Osteoblast (primary cell): ENCODE data around the gene ABCC3. TPM values are rescaled to one million over a fixed set of nuclear protein-coding genes. Genes with fewer than 3 reads are reported as not detected.

Experiments used
- DNase-seq: peaks from one replicate; pipeline ENCODE4 v3.0.0; 2011; ENCODE audit warnings: low spot score, mixed read lengths; ENCODE audit not compliant: insufficient read length; ENCODE audit errors: missing footprints
- H2AFZ ChIP-seq: 2 replicates; pipeline ENCODE4 v1.6.0; 2011; ENCODE audit warnings: mild to moderate bottlenecking, low read length
- H3K27ac ChIP-seq: 2 replicates; pipeline ENCODE4 v1.5.1; 2011; ENCODE audit warnings: mild to moderate bottlenecking, low read depth, low read length, moderate library complexity
- H3K27me3 ChIP-seq: 2 replicates; pipeline ENCODE4 v1.6.0; 2012; ENCODE audit warnings: mild to moderate bottlenecking, control low read depth, inconsistent platforms, low read length, moderate library complexity; ENCODE audit not compliant: insufficient read depth
- H3K36me3 ChIP-seq: 2 replicates; pipeline ENCODE4 v1.5.1; 2011; ENCODE audit warnings: mild to moderate bottlenecking, low read length, control low read depth, moderate library complexity; ENCODE audit not compliant: insufficient read depth
- H3K4me1 ChIP-seq: 2 replicates; pipeline ENCODE4 v1.5.1; 2011; ENCODE audit warnings: mild to moderate bottlenecking, low read length, control low read depth, moderate library complexity; ENCODE audit not compliant: insufficient read depth
- H3K4me2 ChIP-seq: 2 replicates; pipeline ENCODE4 v1.6.0; 2011; ENCODE audit warnings: mild to moderate bottlenecking, low read length; ENCODE audit not compliant: insufficient read depth
- H3K4me3 ChIP-seq: fragments of 200-600 bp; sonication (generic); 3 replicates; pipeline ENCODE4 v1.5.1; 2012; ENCODE audit warnings: mild to moderate bottlenecking, low read length, inconsistent platforms; ENCODE audit not compliant: insufficient read depth
- H3K79me2 ChIP-seq: 2 replicates; pipeline ENCODE4 v1.6.0; 2012; ENCODE audit warnings: mild to moderate bottlenecking, low read length, control low read depth, inconsistent platforms; ENCODE audit not compliant: insufficient read depth
- H3K9me3 ChIP-seq: 2 replicates; pipeline ENCODE4 v1.5.1; 2011; ENCODE audit warnings: low read depth, low read length, control low read depth
- H4K20me1 ChIP-seq: 2 replicates; pipeline ENCODE4 v1.6.0; 2012; ENCODE audit warnings: mild to moderate bottlenecking, low read length, control low read depth; ENCODE audit not compliant: insufficient read depth
- CTCF ChIP-seq: IDR thresholded peaks from 2 replicates; pipeline ENCODE4 v1.5.1; 2011; ENCODE audit warnings: mild to moderate bottlenecking, low read depth, low read length, moderate library complexity; ENCODE audit errors: extremely low read depth
- total RNA-seq: library from RNA; depleted of rRNA; stranded (reverse); fragments of >200 nt; gene quantifications from 2 replicates; pipeline ENCODE4 v1.2.3, GENCODE V29; 2012

Gene ABCC3
- total RNA-seq, 1 donor, result 28.6 TPM

- Histone ChIP-seq H3K4me3 (no peak overlapping the region), H3K27ac (no peak overlapping the region), H3K4me2 (no peak overlapping the region), H3K9me3 (no peaks in the 10 kb centered on the region), H3K36me3 (no peaks in the 10 kb centered on the region), H3K4me1 (peaks cover 15% of the 10 kb centered on the region), H4K20me1 (no peaks in the 10 kb centered on the region), H3K27me3 (no peaks in the 10 kb centered on the region), H3K79me2 (peaks cover 7% of the 10 kb centered on the region), H2AFZ (no peak overlapping the region)
- no peak for TF ChIP-seq CTCF
- DNase-seq, result no peak
Observed at GRCh38 chr17:50712641-50713040, 78.0 kb downstream of the ABCC3 start.

GRCh38 chr17:50715471-50715870 is 80.8 kb downstream of the ABCC3 start:
- Histone ChIP-seq H3K4me1 (peaks cover 4% of the 10 kb centered on the region), H3K4me2 (no peak overlapping the region), H3K4me3 (no peak overlapping the region), H4K20me1 (peaks cover 9% of the 10 kb centered on the region), H3K27ac (no peak overlapping the region), H3K36me3 (no peaks in the 10 kb centered on the region), H3K27me3 (no peaks in the 10 kb centered on the region), H3K79me2 (peaks cover 11% of the 10 kb centered on the region), H3K9me3 (no peaks in the 10 kb centered on the region), H2AFZ (no peak overlapping the region)
- no peak for DNase-seq
- no peak for TF ChIP-seq CTCF

GRCh38 chr17:50719144-50719923 is 84.7 kb downstream of the ABCC3 start, which contains the start of gene LUC7L3:
Gene LUC7L3, plus strand, starts transcription at chr17:50719603. Its CDS starts 130 bp downstream, at chr17:50719733.
- TF ChIP-seq CTCF, result no peak
- Histone ChIP-seq H3K79me2 (peaks cover 50% of the 10 kb centered on the region), H3K4me3 (peak within 1 kb of the TSS; percentile 80), H3K27ac (peak within 1 kb of the TSS; percentile 95), H3K27me3 (no peaks in the 10 kb centered on the region), H2AFZ (peak within 1 kb of the TSS; percentile 98), H3K9me3 (no peaks in the 10 kb centered on the region), H3K4me1 (peaks cover 35% of the 10 kb centered on the region), H4K20me1 (peaks cover 45% of the 10 kb centered on the region), H3K4me2 (peak within 1 kb of the TSS; percentile 92), H3K36me3 (no peaks in the 10 kb centered on the region)
- DNase-seq, result peak; percentile 99

GRCh38 chr17:50719924-50720794 is 85.5 kb downstream of the ABCC3 start:
- no peak overlapping the region for H2AFZ ChIP-seq
- no peak for TF ChIP-seq CTCF
- H3K9me3 ChIP-seq, result no peaks in the 10 kb centered on the region
- H3K4me1 ChIP-seq, result peaks cover 35% of the 10 kb centered on the region
- no peaks in the 10 kb centered on the region for H3K27me3 ChIP-seq
- peak overlapping the region; percentile 80 for H3K4me3 ChIP-seq
- no peaks in the 10 kb centered on the region for H3K36me3 ChIP-seq
- H3K4me2 ChIP-seq, result peak overlapping the region; percentile 92
- H3K79me2 ChIP-seq, result peaks cover 58% of the 10 kb centered on the region
- no peak for DNase-seq
- peaks cover 52% of the 10 kb centered on the region for H4K20me1 ChIP-seq
- peak overlapping the region; percentile 95 for H3K27ac ChIP-seq
